Measurements from ENCODE around the gene SOWAHD.
A peak's percentile ranks its signal among the peaks of the same experiment; 100 is the strongest.
"Not testable (repeated sequence)": the region's sequence is repeated elsewhere in the genome, so short reads cannot be mapped to it uniquely, and the experiment has no call there.

The SOWAHD gene

GRCh38 chrX:119753001-119753400, 5.4 kb upstream of the SOWAHD start:
- H3K4me3 Mint-ChIP-seq: no peak overlapping the region
- H3K4me1 Mint-ChIP-seq: peaks cover 42% of the 10 kb centered on the region
- H3K9me3 Mint-ChIP-seq: no peaks in the 10 kb centered on the region
- no peak overlapping the region for H3K27ac Mint-ChIP-seq
- H3K36me3 Mint-ChIP-seq: no peaks in the 10 kb centered on the region
- no peaks in the 10 kb centered on the region for H3K27me3 Mint-ChIP-seq

GRCh38 chrX:119753639-119754257, 4.6 kb upstream of the SOWAHD start:
- peaks cover 42% of the 10 kb centered on the region for H3K4me1 Mint-ChIP-seq
- H3K9me3 Mint-ChIP-seq: no peaks in the 10 kb centered on the region
- no peaks in the 10 kb centered on the region for H3K27me3 Mint-ChIP-seq
- no peaks in the 10 kb centered on the region for H3K36me3 Mint-ChIP-seq
- H3K4me3 Mint-ChIP-seq: no peak overlapping the region
- H3K27ac Mint-ChIP-seq: peak overlapping the region; percentile 85

GRCh38 chrX:119755981-119756533, 2.3 kb upstream of the SOWAHD start:
- H3K4me3 Mint-ChIP-seq: peak overlapping the region; percentile 76
- no peaks in the 10 kb centered on the region for H3K9me3 Mint-ChIP-seq
- H3K36me3 Mint-ChIP-seq: no peaks in the 10 kb centered on the region
- peak overlapping the region; percentile 77 for H3K27ac Mint-ChIP-seq
- H3K4me1 Mint-ChIP-seq: peaks cover 42% of the 10 kb centered on the region
- H3K27me3 Mint-ChIP-seq: no peaks in the 10 kb centered on the region

- Mint-ChIP-seq H3K27ac (peak overlapping the region; percentile 77), H3K27me3 (no peaks in the 10 kb centered on the region), H3K36me3 (no peaks in the 10 kb centered on the region), H3K9me3 (no peaks in the 10 kb centered on the region), H3K4me1 (peaks cover 38% of the 10 kb centered on the region), H3K4me3 (peak overlapping the region; percentile 83)
These were observed 1.3 kb upstream of the SOWAHD start for GRCh38 chrX:119756926-119757635.

GRCh38 chrX:119757646-119757978, 776 bp upstream of the SOWAHD start:
- H3K4me3 Mint-ChIP-seq: peak overlapping the region; percentile 83
- H3K36me3 Mint-ChIP-seq: no peaks in the 10 kb centered on the region
- H3K9me3 Mint-ChIP-seq: no peaks in the 10 kb centered on the region
- no peaks in the 10 kb centered on the region for H3K27me3 Mint-ChIP-seq
- H3K27ac Mint-ChIP-seq: peak overlapping the region; percentile 77
- H3K4me1 Mint-ChIP-seq: peaks cover 38% of the 10 kb centered on the region

GRCh38 chrX:119758731-119759247, 401 bp downstream of the SOWAHD start:
- Mint-ChIP-seq H3K4me3 (peak overlapping the region; percentile 49), H3K27ac (no peak overlapping the region)

GRCh38 chrX:119759248-119759766, 919 bp downstream of the SOWAHD start:
- H3K36me3 Mint-ChIP-seq: no peaks in the 10 kb centered on the region
- H3K27ac Mint-ChIP-seq: no peak overlapping the region
- H3K9me3 Mint-ChIP-seq: no peaks in the 10 kb centered on the region
- H3K4me3 Mint-ChIP-seq: peak overlapping the region; percentile 49
- H3K4me1 Mint-ChIP-seq: peaks cover 33% of the 10 kb centered on the region
- H3K27me3 Mint-ChIP-seq: no peaks in the 10 kb centered on the region

More at GRCh38 chrX:119758731-119759247, 401 bp downstream of the SOWAHD start:
- Mint-ChIP-seq H3K36me3 (no peaks in the 10 kb centered on the region), H3K9me3 (no peaks in the 10 kb centered on the region), H3K4me1 (peaks cover 37% of the 10 kb centered on the region), H3K27me3 (no peaks in the 10 kb centered on the region)

GRCh38 chrX:119760026-119760877, 1.9 kb downstream of the SOWAHD start:
- H3K36me3 Mint-ChIP-seq: no peaks in the 10 kb centered on the region
- no peaks in the 10 kb centered on the region for H3K9me3 Mint-ChIP-seq
- no peak overlapping the region for H3K4me3 Mint-ChIP-seq
- peaks cover 26% of the 10 kb centered on the region for H3K4me1 Mint-ChIP-seq
- H3K27me3 Mint-ChIP-seq: no peaks in the 10 kb centered on the region
- no peak overlapping the region for H3K27ac Mint-ChIP-seq

- H3K4me3 Mint-ChIP-seq: no peak overlapping the region
- H3K9me3 Mint-ChIP-seq: no peaks in the 10 kb centered on the region
- H3K36me3 Mint-ChIP-seq: no peaks in the 10 kb centered on the region
- peaks cover 2% of the 10 kb centered on the region for H3K4me1 Mint-ChIP-seq
- no peaks in the 10 kb centered on the region for H3K27me3 Mint-ChIP-seq
- no peak overlapping the region for H3K27ac Mint-ChIP-seq
These were observed 4.3 kb downstream of the SOWAHD start for GRCh38 chrX:119762718-119763117.

- H3K27me3 Mint-ChIP-seq: no peaks in the 10 kb centered on the region
- H3K9me3 Mint-ChIP-seq: no peaks in the 10 kb centered on the region
- H3K36me3 Mint-ChIP-seq: no peaks in the 10 kb centered on the region
- H3K4me1 Mint-ChIP-seq: no peaks in the 10 kb centered on the region
- no peak overlapping the region for H3K27ac Mint-ChIP-seq
- H3K4me3 Mint-ChIP-seq: no peak overlapping the region
These were observed 4.8 kb downstream of the SOWAHD start for GRCh38 chrX:119763181-119763580.

- Mint-ChIP-seq H3K27ac (no peak overlapping the region), H3K4me1 (no peaks in the 10 kb centered on the region), H3K9me3 (no peaks in the 10 kb centered on the region), H3K4me3 (no peak overlapping the region), H3K36me3 (no peaks in the 10 kb centered on the region), H3K27me3 (no peaks in the 10 kb centered on the region)
These were observed 5.5 kb downstream of the SOWAHD start for GRCh38 chrX:119763836-119764387.

- H3K4me1 Mint-ChIP-seq, H3K27ac Mint-ChIP-seq, H3K4me3 Mint-ChIP-seq, H3K9me3 Mint-ChIP-seq, H3K27me3 Mint-ChIP-seq, H3K36me3 Mint-ChIP-seq: not testable (repeated sequence)
These were observed 10.0 kb downstream of the SOWAHD start for GRCh38 chrX:119768436-119768835.

- not testable (repeated sequence) for H3K27me3 Mint-ChIP-seq, H3K27ac Mint-ChIP-seq, H3K4me3 Mint-ChIP-seq, H3K36me3 Mint-ChIP-seq, H3K4me1 Mint-ChIP-seq, H3K9me3 Mint-ChIP-seq
These were observed 11.0 kb downstream of the SOWAHD start for GRCh38 chrX:119769388-119769787.

- Mint-ChIP-seq H3K27me3 (no peaks in the 10 kb centered on the region), H3K4me3 (no peak overlapping the region), H3K4me1 (peaks cover 4% of the 10 kb centered on the region), H3K36me3 (peaks cover 2% of the 10 kb centered on the region), H3K9me3 (no peaks in the 10 kb centered on the region), H3K27ac (no peak overlapping the region)
These were observed 17.3 kb downstream of the SOWAHD start for GRCh38 chrX:119775517-119776238.

- Mint-ChIP-seq H3K4me1 (peaks cover 4% of the 10 kb centered on the region), H3K36me3 (no peaks in the 10 kb centered on the region), H3K27me3 (no peaks in the 10 kb centered on the region), H3K27ac (no peak overlapping the region), H3K9me3 (no peaks in the 10 kb centered on the region), H3K4me3 (no peak overlapping the region)
These were observed 20.4 kb downstream of the SOWAHD start for GRCh38 chrX:119778829-119779228.

All from activated naive CD4-positive, alpha-beta T cell treated with anti-CD3 and anti-CD28 coated beads, Interleukin-2, amount 50 U/mL, for 24 hours (primary cell).